Hepatocyte (in vitro differentiated cells): Measurements from ENCODE around the gene ECT2L.
"Not testable (repeated sequence)": the region's sequence is repeated elsewhere in the genome, so short reads cannot be mapped to it uniquely, and the experiment has no call there.

Experiments
- EZH2 ChIP-seq: fragments of 200-600 bp; sonication (generic); IDR thresholded peaks from 2 replicates; pipeline ENCODE4 v1.6.1; 2016; ENCODE audit warnings: antibody characterized with exemption, mild to moderate bottlenecking, borderline replicate concordance
- EZH2phosphoT487 ChIP-seq: fragments of 200-600 bp; sonication (generic); IDR thresholded peaks from one replicate; pipeline ENCODE4 v1.6.1; 2018; ENCODE audit warnings: antibody characterized with exemption, mild to moderate bottlenecking, low read depth, moderate library complexity; ENCODE audit not compliant: unreplicated experiment, severe bottlenecking
- TF ChIP-seq, protein P1 (sequence below): fragments of 200-600 bp; sonication (generic); IDR thresholded peaks from 2 replicates; pipeline ENCODE4 v1.5.1; 2016; ENCODE audit warnings: antibody characterized with exemption, mild to moderate bottlenecking; ENCODE audit not compliant: poor library complexity

GRCh38 chr6:138936873-138937272 is 141.0 kb downstream of the ECT2L start:
- TF ChIP-seq, protein P1, sequence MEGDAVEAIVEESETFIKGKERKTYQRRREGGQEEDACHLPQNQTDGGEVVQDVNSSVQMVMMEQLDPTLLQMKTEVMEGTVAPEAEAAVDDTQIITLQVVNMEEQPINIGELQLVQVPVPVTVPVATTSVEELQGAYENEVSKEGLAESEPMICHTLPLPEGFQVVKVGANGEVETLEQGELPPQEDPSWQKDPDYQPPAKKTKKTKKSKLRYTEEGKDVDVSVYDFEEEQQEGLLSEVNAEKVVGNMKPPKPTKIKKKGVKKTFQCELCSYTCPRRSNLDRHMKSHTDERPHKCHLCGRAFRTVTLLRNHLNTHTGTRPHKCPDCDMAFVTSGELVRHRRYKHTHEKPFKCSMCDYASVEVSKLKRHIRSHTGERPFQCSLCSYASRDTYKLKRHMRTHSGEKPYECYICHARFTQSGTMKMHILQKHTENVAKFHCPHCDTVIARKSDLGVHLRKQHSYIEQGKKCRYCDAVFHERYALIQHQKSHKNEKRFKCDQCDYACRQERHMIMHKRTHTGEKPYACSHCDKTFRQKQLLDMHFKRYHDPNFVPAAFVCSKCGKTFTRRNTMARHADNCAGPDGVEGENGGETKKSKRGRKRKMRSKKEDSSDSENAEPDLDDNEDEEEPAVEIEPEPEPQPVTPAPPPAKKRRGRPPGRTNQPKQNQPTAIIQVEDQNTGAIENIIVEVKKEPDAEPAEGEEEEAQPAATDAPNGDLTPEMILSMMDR: not testable (repeated sequence)
- not testable (repeated sequence) for TF ChIP-seq EZH2, EZH2phosphoT487
